ENCODE measurements around the gene EXOC6B. TPM values are rescaled to one million over a fixed set of nuclear protein-coding genes. Genes with fewer than 3 reads are reported as not detected.

Gene EXOC6B
- total and polyA plus RNA-seq, 3 donors from 2014 or later = 27.7 to 45.2 (median 31.7) TPM

GRCh38 chr2:72145658-72146329, 680.0 kb downstream of the EXOC6B start:
- peak overlapping the region; percentile 62 to 75 for H3K4me3 ChIP-seq
- no peak for DNase-seq
- no peaks in the 10 kb centered on the region for H3K27me3 ChIP-seq
- peak overlapping the region; percentile 57 to 78 for H3K27ac ChIP-seq
- intact Hi-C loops (cut with DNase I; ENCODE audit: low total_unique reads) = loop anchor here (5.0 kb wide), 1 partner anchor 343 kb away; no protein-coding TSS in a partner anchor
- TF ChIP-seq CTCF (IDR thresholded peaks at IDR 0.05) (no peak), POLR2A (IDR thresholded peaks at IDR 0.05) (no peak)
- H3K9me3 ChIP-seq = no peaks in the 10 kb centered on the region
- peaks cover 46% of the 10 kb centered on the region for H3K4me1 ChIP-seq
- H3K36me3 ChIP-seq (ENCODE audit: low read depth, missing control alignments) = no peaks in the 10 kb centered on the region
- 2% methylated on average over 29 to 33 of the region's 33 CpGs for WGBS, 2 donors

GRCh38 chr2:72145289-72145657, 680.6 kb downstream of the EXOC6B start:
- H3K27me3 ChIP-seq = no peaks in the 10 kb centered on the region
- 1% methylated on average over 11 to 29 of the region's 29 CpGs for WGBS, 2 donors
- H3K36me3 ChIP-seq (ENCODE audit: low read depth, missing control alignments) = no peaks in the 10 kb centered on the region
- peaks cover 49% of the 10 kb centered on the region for H3K4me1 ChIP-seq
- H3K9me3 ChIP-seq = no peaks in the 10 kb centered on the region
- H3K27ac ChIP-seq = peak overlapping the region; percentile 57 to 78
- no peak for TF ChIP-seq CTCF (IDR thresholded peaks at IDR 0.05)
- no peak for TF ChIP-seq POLR2A (IDR thresholded peaks at IDR 0.05)
- DNase-seq = peak; percentile 63
- H3K4me3 ChIP-seq = peak overlapping the region; percentile 62 to 75
- intact Hi-C loops (cut with DNase I; ENCODE audit: low total_unique reads) = loop anchor here (5.0 kb wide), 1 partner anchor 343 kb away; no protein-coding TSS in a partner anchor

GRCh38 chr2:72144632-72145288, 681.1 kb downstream of the EXOC6B start:
- Histone ChIP-seq H3K9me3 (no peaks in the 10 kb centered on the region), H3K27me3 (no peaks in the 10 kb centered on the region), H3K4me1 (peaks cover 49% of the 10 kb centered on the region), H3K36me3 (ENCODE audit: low read depth, missing control alignments) (no peaks in the 10 kb centered on the region), H3K27ac (peak overlapping the region; percentile 57 to 78), H3K4me3 (peak overlapping the region; percentile 62 to 75)
- no peak for TF ChIP-seq POLR2A (IDR thresholded peaks at IDR 0.05)
- TF ChIP-seq CTCF (IDR thresholded peaks at IDR 0.05) = no peak
- peak; percentile 83 for DNase-seq
- 0% methylated on average over 22 to 63 of the region's 63 CpGs for WGBS, 2 donors
- intact Hi-C loops (cut with DNase I; ENCODE audit: low total_unique reads) = loop anchor here (5.0 kb wide), 1 partner anchor 342 kb away; no protein-coding TSS in a partner anchor

GRCh38 chr2:72144274-72144631, 681.6 kb downstream of the EXOC6B start:
- Histone ChIP-seq H3K27ac (peak overlapping the region in 1 of 2 donors; percentile 78), H3K36me3 (ENCODE audit: low read depth, missing control alignments) (no peaks in the 10 kb centered on the region), H3K27me3 (no peaks in the 10 kb centered on the region), H3K9me3 (no peaks in the 10 kb centered on the region), H3K4me3 (peak overlapping the region; percentile 62 to 75), H3K4me1 (peaks cover 49% of the 10 kb centered on the region)
- no peak for TF ChIP-seq CTCF (IDR thresholded peaks at IDR 0.05)
- TF ChIP-seq POLR2A (IDR thresholded peaks at IDR 0.05) = no peak
- 6 to 13% methylated on average over 11 to 21 of the region's 23 CpGs for WGBS, 2 donors
- intact Hi-C loops (cut with DNase I; ENCODE audit: low total_unique reads) = no loop called here
- DNase-seq = no peak
